GM12878 (cell line): ENCODE measurements around the gene ZNF708.
A peak's percentile ranks its signal among the peaks of the same experiment; 100 is the strongest.

Experiments
- CHD2 ChIP-seq: IDR thresholded peaks from 2 replicates; pipeline ENCODE4 v1.6.1; 2011; ENCODE audit warnings: low read depth, low read length, improper control_type of control experiment, borderline replicate concordance
- CREM ChIP-seq: IDR thresholded peaks from 2 replicates; pipeline ENCODE4 v1.6.1; 2014; ENCODE audit warnings: antibody characterized with exemption, low read depth
- CTCF ChIP-seq, 3 experiments: IDR thresholded peaks in 2 of 3; conservative IDR thresholded peaks in 1 of 3; 2 replicates each; pipeline ENCODE4 v1.5.1; 2011; ENCODE audit warnings: low read depth in 3 of 3, low read length in 3 of 3, mild to moderate bottlenecking in 3 of 3, control low read depth in 2 of 3, moderate library complexity in 2 of 3, inconsistent platforms in 1 of 3, mixed read lengths in 1 of 3; ENCODE audit not compliant: control insufficient read depth in 2 of 3, insufficient read depth in 1 of 3; ENCODE audit errors: extremely low read depth in 1 of 3
- EZH2 ChIP-seq: IDR thresholded peaks from 2 replicates; pipeline ENCODE4 v1.6.1; 2012; ENCODE audit warnings: low read depth, mild to moderate bottlenecking, control low read depth, inconsistent platforms, low read length, borderline replicate concordance; ENCODE audit not compliant: control insufficient read depth
- GABPA ChIP-seq: IDR thresholded peaks from 2 replicates; pipeline ENCODE4 v1.6.1; 2014; ENCODE audit warnings: antibody characterized with exemption, low read depth, mild to moderate bottlenecking, inconsistent platforms
- HDAC6 ChIP-seq: fragments of 200-600 bp; sonication (generic); IDR thresholded peaks from one replicate; pipeline ENCODE4 v1.8.0; 2017; ENCODE audit warnings: antibody characterized with exemption; ENCODE audit not compliant: unreplicated experiment
- IRF4 ChIP-seq: IDR thresholded peaks from 2 replicates; pipeline ENCODE4 v1.6.1; 2011; ENCODE audit warnings: low read depth, low read length
- JUNB ChIP-seq: IDR thresholded peaks from 2 replicates; pipeline ENCODE4 v1.6.1; 2016; ENCODE audit warnings: antibody characterized with exemption, mild to moderate bottlenecking
- MXI1 ChIP-seq: fragments of 150-350 bp; IDR thresholded peaks from 2 replicates; pipeline ENCODE4 v1.6.1; 2011; ENCODE audit warnings: low read depth, mild to moderate bottlenecking, inconsistent platforms, low read length, improper control_type of control experiment
- NRF1 ChIP-seq: conservative IDR thresholded peaks from 2 replicates; pipeline ENCODE4 v1.6.1; 2011; ENCODE audit warnings: mild to moderate bottlenecking, low read depth, low read length, improper control_type of control experiment
- TAF1 ChIP-seq: IDR thresholded peaks from 2 replicates; pipeline ENCODE4 v1.6.1; 2011; ENCODE audit warnings: mild to moderate bottlenecking, low read depth, low read length, borderline replicate concordance

GRCh38 chr19:21328885-21329605 lies at the start of gene ZNF708:
- peak; percentile 68 for TF ChIP-seq GABPA
- no peak for TF ChIP-seq HDAC6
- TF ChIP-seq EZH2 = no peak
- no peak; the same call in 1 of the 2 replicates for TF ChIP-seq JUNB
- TF ChIP-seq MXI1 = peak; percentile 15; the same call in 1 of the 2 replicates
- TF ChIP-seq NRF1 = no peak
- TF ChIP-seq IRF4 = no peak
- no peak for TF ChIP-seq CHD2
- TF ChIP-seq CREM = peak; percentile 29; the same call in 1 of the 2 replicates
- peak; percentile 96 for TF ChIP-seq TAF1
- no peak for TF ChIP-seq CTCF (IDR thresholded peaks at IDR 0.05 in 2 of 3, conservative IDR thresholded peaks at IDR 0.05 in 1 of 3; ENCODE audit: control insufficient read depth in 2 of 3, extremely low read depth in 1 of 3, insufficient read depth in 1 of 3, low read depth in 3 of 3, low read length in 3 of 3)
